ENCODE measurements around the gene DKK3.

DKK3 gene

GRCh38 chr11:11977206-11977938 lies 31.1 kb downstream of the DKK3 start:
- H3K27me3 ChIP-seq (replicated peaks; ENCODE audit: control insufficient read depth, insufficient read depth, low read length) = peaks cover 1% of the 10 kb centered on the region
- no peak for DNase-seq (ENCODE audit: extremely low read depth, insufficient read length)
- no peak overlapping the region for H3K4me3 ChIP-seq (replicated peaks; ENCODE audit: low read depth, low read length)

DNA sequence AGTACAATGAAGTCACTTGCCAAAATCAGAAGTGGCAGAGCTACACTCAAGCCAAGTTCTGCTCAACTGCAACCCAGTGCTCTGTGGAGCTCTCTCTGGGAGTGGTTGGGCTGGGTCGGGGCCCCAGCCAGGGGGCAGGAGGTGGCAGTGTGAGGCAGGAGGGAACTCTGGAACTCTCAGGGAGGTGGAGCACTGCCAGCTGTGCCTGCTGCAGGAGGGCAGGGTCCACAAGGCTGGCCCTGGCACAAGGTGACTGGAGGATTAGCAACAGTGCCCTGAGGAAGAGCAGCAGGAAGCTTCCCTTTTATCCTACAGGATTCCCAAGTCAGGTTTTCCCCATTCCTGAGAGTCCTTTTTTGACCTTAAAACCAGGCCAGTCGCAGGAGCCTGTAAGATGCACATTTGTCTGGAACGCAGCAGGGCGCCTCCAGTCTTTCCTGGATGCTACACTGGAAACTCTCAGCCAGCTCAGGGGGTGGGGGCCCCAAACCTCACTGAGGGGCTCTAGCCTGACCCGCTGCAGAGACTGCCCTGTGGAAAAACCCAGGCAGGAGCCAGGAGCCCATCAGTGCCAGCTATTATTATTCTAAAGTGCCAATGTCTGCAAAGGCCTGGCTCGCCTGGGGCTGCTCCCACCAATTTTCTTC lies 31.8 kb downstream of the DKK3 start:
- Histone ChIP-seq H3K27me3 (replicated peaks; ENCODE audit: control insufficient read depth, insufficient read depth, low read length) (peaks cover 1% of the 10 kb centered on the region), H3K36me3 (ENCODE audit: control insufficient read depth, insufficient read depth, low read length) (no peaks in the 10 kb centered on the region), H3K4me3 (replicated peaks; ENCODE audit: low read depth, low read length) (no peak overlapping the region)
- no peak for DNase-seq (ENCODE audit: extremely low read depth, insufficient read length)
- no peak for TF ChIP-seq CTCF (IDR thresholded peaks at IDR 0.05; ENCODE audit: insufficient read depth, low read length, poor library complexity, severe bottlenecking)

More at GRCh38 chr11:11977206-11977938, 31.1 kb downstream of the DKK3 start:
- H3K36me3 ChIP-seq (ENCODE audit: control insufficient read depth, insufficient read depth, low read length) = no peaks in the 10 kb centered on the region
- TF ChIP-seq CTCF (IDR thresholded peaks at IDR 0.05; ENCODE audit: insufficient read depth, low read length, poor library complexity, severe bottlenecking) = no peak

GRCh38 chr11:11975201-11976092 lies 33.0 kb downstream of the DKK3 start:
- no peak for TF ChIP-seq CTCF (IDR thresholded peaks at IDR 0.05; ENCODE audit: insufficient read depth, low read length, poor library complexity, severe bottlenecking)
- Histone ChIP-seq H3K27me3 (replicated peaks; ENCODE audit: control insufficient read depth, insufficient read depth, low read length) (peaks cover 1% of the 10 kb centered on the region), H3K4me3 (replicated peaks; ENCODE audit: low read depth, low read length) (no peak overlapping the region), H3K36me3 (ENCODE audit: control insufficient read depth, insufficient read depth, low read length) (no peaks in the 10 kb centered on the region)
- no peak for DNase-seq (ENCODE audit: extremely low read depth, insufficient read length)

GRCh38 chr11:11973866-11974265 lies 34.6 kb downstream of the DKK3 start:
- TF ChIP-seq CTCF (IDR thresholded peaks at IDR 0.05; ENCODE audit: insufficient read depth, low read length, poor library complexity, severe bottlenecking) = no peak
- Histone ChIP-seq H3K27me3 (replicated peaks; ENCODE audit: control insufficient read depth, insufficient read depth, low read length) (peaks cover 1% of the 10 kb centered on the region), H3K4me3 (replicated peaks; ENCODE audit: low read depth, low read length) (no peak overlapping the region), H3K36me3 (ENCODE audit: control insufficient read depth, insufficient read depth, low read length) (no peaks in the 10 kb centered on the region)
- DNase-seq (ENCODE audit: extremely low read depth, insufficient read length) = no peak

GRCh38 chr11:11973361-11973800 lies 35.0 kb downstream of the DKK3 start:
- no peak for TF ChIP-seq CTCF (IDR thresholded peaks at IDR 0.05; ENCODE audit: insufficient read depth, low read length, poor library complexity, severe bottlenecking)
- Histone ChIP-seq H3K36me3 (ENCODE audit: control insufficient read depth, insufficient read depth, low read length) (no peaks in the 10 kb centered on the region), H3K4me3 (replicated peaks; ENCODE audit: low read depth, low read length) (no peak overlapping the region), H3K27me3 (replicated peaks; ENCODE audit: control insufficient read depth, insufficient read depth, low read length) (peaks cover 1% of the 10 kb centered on the region)
- no peak for DNase-seq (ENCODE audit: extremely low read depth, insufficient read length)

All from GM06990 (cell line).